Naive thymus-derived CD4-positive, alpha-beta T cell (primary cell): ENCODE results near the gene USP53. TPM values are rescaled to one million over a fixed set of nuclear protein-coding genes. Genes with fewer than 3 reads are reported as not detected.
A peak's percentile ranks its signal among the peaks of the same experiment; 100 is the strongest.

Experiments
- ATAC-seq: fragments of 150-1000 bp; cut with Tn5 transposase; 2 replicates; pipeline ENCODE4 v1.10.0; 2021; ENCODE audit warnings: mild to moderate bottlenecking, moderate library complexity
- CTCF ChIA-PET: fragments of 350-600 bp; sonication (Branson Sonifier 250); formaldehyde crosslinking; loops from one replicate; lab custom pipeline; 2021; ENCODE audit warnings: antibody characterized with exemption; lab: Charles Lee
- POLR2A ChIA-PET: fragments of 350-600 bp; sonication (Branson Sonifier 250); formaldehyde crosslinking; loops from one replicate; lab custom pipeline; 2021; ENCODE audit warnings: antibody characterized with exemption, inconsistent platforms; lab: Charles Lee
- DNase-seq, 9 donors: peaks; one replicate each; pipeline versions ENCODE4 v3.0.0 to v3.0.0-alpha.2; 2020 to 2022; ENCODE audit warnings: mixed read lengths in 1 of 9
- H3K27ac ChIP-seq: one replicate; pipeline ENCODE4 v1.7.0; 2013; ENCODE audit warnings: mild to moderate bottlenecking, low read depth, low read length, moderate library complexity
- H3K27me3 ChIP-seq, 2 donors: one replicate each; pipeline ENCODE4 v1.7.0; 2013; ENCODE audit warnings: low read length in 2 of 2, mild to moderate bottlenecking in 2 of 2, moderate library complexity in 2 of 2; ENCODE audit not compliant: control insufficient read depth in 2 of 2, insufficient read depth in 2 of 2
- H3K36me3 ChIP-seq, 3 experiments: 1 replicate in 2 of 3; 2 replicates in 1 of 3; pipeline ENCODE4 v1.7.0; 2013; ENCODE audit warnings: low read length in 3 of 3, mild to moderate bottlenecking in 3 of 3, moderate library complexity in 1 of 3; ENCODE audit not compliant: insufficient read depth in 3 of 3, control insufficient read depth in 2 of 3
- H3K4me1 ChIP-seq, 2 donors: one replicate each; pipeline ENCODE4 v1.7.0; 2013; ENCODE audit warnings: low read length in 2 of 2, mild to moderate bottlenecking in 2 of 2, moderate library complexity in 1 of 2; ENCODE audit not compliant: control insufficient read depth in 2 of 2, insufficient read depth in 2 of 2
- H3K4me3 ChIP-seq: 2 replicates; pipeline ENCODE4 v1.7.0; 2013; ENCODE audit warnings: mild to moderate bottlenecking, low read length
- H3K9me3 ChIP-seq, 3 experiments: 1 replicate in 2 of 3; 2 replicates in 1 of 3; pipeline ENCODE4 v1.7.0; 2013; ENCODE audit warnings: low read length in 3 of 3; ENCODE audit not compliant: control insufficient read depth in 2 of 3
- H3K27ac Mint-ChIP-seq, 9 donors: one replicate each; pipeline ENCODE4 v1.8.0; 2020 to 2022; ENCODE audit warnings: mixed read lengths in 9 of 9, mild to moderate bottlenecking in 8 of 9, moderate library complexity in 5 of 9, inconsistent platforms in 2 of 9
- H3K27me3 Mint-ChIP-seq, 5 donors: one replicate each; pipeline ENCODE4 v1.8.0; 2021 to 2022; ENCODE audit warnings: mixed read lengths in 5 of 5, mild to moderate bottlenecking in 1 of 5
- H3K36me3 Mint-ChIP-seq, 5 donors: one replicate each; pipeline ENCODE4 v1.8.0; 2020 to 2022; ENCODE audit warnings: mixed read lengths in 5 of 5, mild to moderate bottlenecking in 3 of 5, inconsistent platforms in 1 of 5
- H3K4me1 Mint-ChIP-seq, 7 donors: one replicate each; pipeline ENCODE4 v1.8.0; 2020 to 2022; ENCODE audit warnings: mixed read lengths in 7 of 7, mild to moderate bottlenecking in 3 of 7, inconsistent platforms in 1 of 7
- H3K4me3 Mint-ChIP-seq, 10 donors: one replicate each; pipeline ENCODE4 v1.8.0; 2020 to 2022; ENCODE audit warnings: mild to moderate bottlenecking in 10 of 10, mixed read lengths in 10 of 10, moderate library complexity in 6 of 10, inconsistent platforms in 2 of 10
- H3K9me3 Mint-ChIP-seq, 11 donors: one replicate each; pipeline ENCODE4 v1.8.0; 2020 to 2022; ENCODE audit warnings: mixed read lengths in 11 of 11, mild to moderate bottlenecking in 4 of 11, inconsistent platforms in 1 of 11, moderate library complexity in 1 of 11
- intact Hi-C, 2 donors: fragments of 100-400 bp; cut with micrococcal nuclease; formaldehyde crosslinking; loops; one replicate each; pipeline ENCODE4 v1.15.1; 2023
- polyA plus RNA-seq, 2 donors: library from polyadenylated mRNA; unstranded; fragments of 300-500 nt; fragmentation: Illumina TruSeq; gene quantifications; one replicate each; pipeline ENCODE4 v1.2.3, GENCODE V29; 2021
- total RNA-seq, 6 experiments: library from RNA in 5 of 6; stranded (reverse) in 5 of 6; gene quantifications; 1 replicate in 5 of 6; 2 replicates in 1 of 6; pipeline ENCODE4 v1.2.3 and lab custom pipeline; 2021 to 2026

Gene USP53
- total and polyA plus RNA-seq, 7 experiments from 2014 or later: 7.3 to 29.8 (median 21.2) TPM

GRCh38 chr4:119212964-119213606 lies 572 bp downstream of the USP53 start:
- Histone ChIP-seq H3K4me3 (peak overlapping the region; percentile 91), H3K36me3 (peaks cover 0 to 6% (median 5%) of the 10 kb centered on the region in 3 experiments), H3K4me1 (peaks cover 0 to 10% of the 10 kb centered on the region in 2 donors), H3K27ac (peak overlapping the region; percentile 77), H3K27me3 (no peaks in the 10 kb centered on the region), H3K9me3 (no peaks in the 10 kb centered on the region)
- H3K4me1 Mint-ChIP-seq: peaks cover 31 to 69% (median 46%) of the 10 kb centered on the region in 7 donors
- peak in 4 of 9 donors; percentile 42 to 69 (median 46) for DNase-seq
- peaks cover 0 to 3% (median 0%) of the 10 kb centered on the region in 11 donors for H3K9me3 Mint-ChIP-seq
- POLR2A ChIA-PET: interaction anchor here (0.5 to 4.0 kb wide), 17 partner anchors 8 to 415 kb away, joined by 3 to 28 read pairs (median 3); partner anchors contain the start of genes MYOZ2 and PDE5A
- H3K27ac Mint-ChIP-seq: peak overlapping the region; percentile 92 to 100 (median 96)
- peak overlapping the region; percentile 89 to 100 (median 94) for H3K4me3 Mint-ChIP-seq
- intact Hi-C loops: loop anchor here (1.0 to 10.0 kb wide), 19 partner anchors 23 to 934 kb away; partner anchors contain the start of genes METTL14 (in 2 of the 2), PDE5A (in 2 of the 2), SEC24D (in 2 of the 2) and MAD2L1 (in 1 of the 2)
- CTCF ChIA-PET: interaction anchor here (0.8 to 1.3 kb wide), 3 partner anchors 86 to 173 kb away, joined by 3 read pairs; no protein-coding TSS in a partner anchor
- H3K27me3 Mint-ChIP-seq: peaks cover 0 to 4% (median 0%) of the 10 kb centered on the region in 5 donors
- peak; percentile 44 for ATAC-seq
- peaks cover 4 to 13% (median 11%) of the 10 kb centered on the region in 5 donors for H3K36me3 Mint-ChIP-seq

- Histone ChIP-seq H3K4me3 (no peak overlapping the region), H3K36me3 (peaks cover 0 to 7% (median 6%) of the 10 kb centered on the region in 3 experiments), H3K9me3 (no peaks in the 10 kb centered on the region), H3K4me1 (peaks cover 5 to 10% of the 10 kb centered on the region in 2 donors), H3K27me3 (no peaks in the 10 kb centered on the region), H3K27ac (no peak overlapping the region)
- CTCF ChIA-PET: no interaction called here
- DNase-seq: no peak
- no peak for ATAC-seq
- intact Hi-C loops: loop anchor here in 1 of 2 donors (10.0 kb wide), 1 partner anchor 623 kb away; no protein-coding TSS in a partner anchor
- H3K4me1 Mint-ChIP-seq: peaks cover 8 to 65% (median 32%) of the 10 kb centered on the region in 7 donors
- H3K9me3 Mint-ChIP-seq: peaks cover 0 to 4% (median 0%) of the 10 kb centered on the region in 11 donors
- no peaks in the 10 kb centered on the region for H3K27me3 Mint-ChIP-seq
- peak overlapping the region in 2 of 10 donors; percentile 0 to 32 for H3K4me3 Mint-ChIP-seq
- peaks cover 11 to 40% (median 39%) of the 10 kb centered on the region in 5 donors for H3K36me3 Mint-ChIP-seq
- H3K27ac Mint-ChIP-seq: no peak overlapping the region
- POLR2A ChIA-PET: interaction anchor here (0.9 kb wide), 1 partner anchor 15 kb away, joined by 3 read pairs; no protein-coding TSS in a partner anchor
Measured at GRCh38 chr4:119218093-119218492, 5.6 kb downstream of the USP53 start.

- peaks cover 0 to 7% (median 5%) of the 10 kb centered on the region in 3 experiments for H3K36me3 ChIP-seq
- peaks cover 19 to 61% (median 55%) of the 10 kb centered on the region in 5 donors for H3K36me3 Mint-ChIP-seq
- POLR2A ChIA-PET: interaction anchor here (0.8 kb wide), 1 partner anchor 9 kb away, joined by 5 read pairs; the partner anchor contains the start of gene USP53
Measured at GRCh38 chr4:119221412-119221811, 8.9 kb downstream of the USP53 start.

GRCh38 chr4:119227690-119228089 lies 15.2 kb downstream of the USP53 start:
- Mint-ChIP-seq H3K27me3 (no peaks in the 10 kb centered on the region), H3K4me3 (no peak overlapping the region), H3K4me1 (peaks cover 10 to 74% (median 22%) of the 10 kb centered on the region in 7 donors), H3K27ac (peak overlapping the region in 1 of 9 donors; percentile 78), H3K36me3 (peaks cover 18 to 46% (median 41%) of the 10 kb centered on the region in 5 donors), H3K9me3 (peaks cover 0 to 9% (median 3%) of the 10 kb centered on the region in 11 donors)
- Histone ChIP-seq H3K27ac (no peak overlapping the region), H3K9me3 (no peaks in the 10 kb centered on the region), H3K36me3 (no peaks in the 10 kb centered on the region), H3K27me3 (no peaks in the 10 kb centered on the region), H3K4me3 (no peak overlapping the region), H3K4me1 (no peaks in the 10 kb centered on the region)
- DNase-seq (no peak), ATAC-seq (no peak)
- intact Hi-C loops: no loop called here
- POLR2A ChIA-PET: interaction anchor here (1.6 kb wide), 1 partner anchor 16 kb away, joined by 9 read pairs; the partner anchor contains the start of gene USP53
- CTCF ChIA-PET: no interaction called here

More at GRCh38 chr4:119221412-119221811, 8.9 kb downstream of the USP53 start:
- H3K9me3 ChIP-seq: no peaks in the 10 kb centered on the region
- peak overlapping the region in 1 of 10 donors; percentile 25 for H3K4me3 Mint-ChIP-seq
- intact Hi-C loops: no loop called here
- no peaks in the 10 kb centered on the region for H3K27me3 ChIP-seq
- DNase-seq (no peak), ATAC-seq (no peak)
- CTCF ChIA-PET: interaction anchor here (0.7 kb wide), 1 partner anchor 70 kb away, joined by 3 read pairs; no protein-coding TSS in a partner anchor
- peaks cover 7 to 72% (median 17%) of the 10 kb centered on the region in 7 donors for H3K4me1 Mint-ChIP-seq
- H3K9me3 Mint-ChIP-seq: peaks cover 0 to 9% (median 4%) of the 10 kb centered on the region in 11 donors
- H3K27me3 Mint-ChIP-seq: no peaks in the 10 kb centered on the region
- H3K27ac Mint-ChIP-seq: no peak overlapping the region
- peaks cover 0 to 5% of the 10 kb centered on the region in 2 donors for H3K4me1 ChIP-seq
- no peak overlapping the region for H3K27ac ChIP-seq
- no peak overlapping the region for H3K4me3 ChIP-seq

GRCh38 chr4:119228406-119228805 lies 15.9 kb downstream of the USP53 start:
- peak overlapping the region in 3 of 9 donors; percentile 17 to 78 (median 35) for H3K27ac Mint-ChIP-seq
- POLR2A ChIA-PET: interaction anchor here (1.6 kb wide), 1 partner anchor 16 kb away, joined by 9 read pairs; the partner anchor contains the start of gene USP53

More at GRCh38 chr4:119228406-119228805, 15.9 kb downstream of the USP53 start:
- ATAC-seq: no peak
- Histone ChIP-seq H3K9me3 (no peaks in the 10 kb centered on the region), H3K36me3 (no peaks in the 10 kb centered on the region), H3K4me1 (peaks cover 0 to under 1% of the 10 kb centered on the region in 2 donors), H3K27me3 (no peaks in the 10 kb centered on the region), H3K27ac (no peak overlapping the region), H3K4me3 (no peak overlapping the region)
- Mint-ChIP-seq H3K36me3 (peaks cover 14 to 40% (median 35%) of the 10 kb centered on the region in 5 donors), H3K4me3 (peak overlapping the region in 1 of 10 donors; percentile 4), H3K27me3 (no peaks in the 10 kb centered on the region), H3K9me3 (peaks cover 0 to 9% (median 3%) of the 10 kb centered on the region in 11 donors), H3K4me1 (peaks cover 14 to 76% (median 28%) of the 10 kb centered on the region in 7 donors)
- CTCF ChIA-PET: no interaction called here
- DNase-seq: no peak
- intact Hi-C loops: no loop called here
